ENCODE measurements around the gene EBLN1. TPM values are rescaled to one million over a fixed set of nuclear protein-coding genes. Genes with fewer than 3 reads are reported as not detected.
A peak's percentile ranks its signal among the peaks of the same experiment; 100 is the strongest.

EBLN1 gene
- total RNA-seq, 1 experiment from 2014 or later = not detected

DNA sequence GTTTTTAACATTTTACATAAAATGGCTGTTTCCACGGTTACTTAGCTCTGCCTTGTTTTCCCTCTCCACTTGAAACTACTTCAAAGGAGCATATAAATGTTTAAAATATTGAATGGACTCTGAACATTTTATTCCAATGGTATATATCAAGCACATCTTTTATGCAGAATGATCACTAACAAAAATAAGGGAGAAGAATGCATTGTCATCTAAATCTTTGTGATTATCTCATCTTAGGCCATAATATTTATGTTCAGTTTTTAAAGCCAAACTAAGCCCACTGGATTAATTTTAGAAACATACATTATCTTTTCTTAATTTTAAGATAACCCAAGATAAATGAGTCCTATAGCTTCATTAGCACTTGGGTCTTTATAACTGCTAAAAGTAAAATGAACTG lies 13.4 kb upstream of the EBLN1 start:
- H4K8ac ChIP-seq (replicated peaks; ENCODE audit: insufficient read length, low read depth, low read length) = no peak overlapping the region
- no peak overlapping the region for H4K91ac ChIP-seq (ENCODE audit: insufficient read length, low read depth, low read length)
- H3K18ac ChIP-seq (ENCODE audit: insufficient read length, low read depth, low read length) = no peak overlapping the region
- no CpG with 5 or more reads among the region's 1 CpG for WGBS (ENCODE audit: extremely low coverage, insufficient read length, low lambda C conversion rate)
- H3K4me1 ChIP-seq (ENCODE audit: insufficient read depth, low read length) = no peaks in the 10 kb centered on the region
- H4K20me1 ChIP-seq (ENCODE audit: control insufficient read depth, insufficient read depth, insufficient read length) = no peaks in the 10 kb centered on the region
- H2BK12ac ChIP-seq (ENCODE audit: insufficient read length, low read depth, low read length) = no peak overlapping the region
- no peak overlapping the region for H2BK120ac ChIP-seq (ENCODE audit: low read depth, low read length, poor library complexity, severe bottlenecking)
- no peak overlapping the region for H3K56ac ChIP-seq (ENCODE audit: insufficient read length, low read depth, low read length)
- H3K27ac ChIP-seq (ENCODE audit: insufficient read length, low read depth, low read length) = no peak overlapping the region
- Mint-ChIP-seq H3K27ac (no peak overlapping the region), H3K4me3 (peak overlapping the region in 1 of 2 experiments; percentile 91; a peak in 2 of 5 replicates), H3K27me3 (ENCODE audit: low read depth) (peaks cover 13% of the 10 kb centered on the region), H3K36me3 (ENCODE audit: insufficient read depth in 1 of 3, low read depth in 3 of 3) (peaks cover 0 to 3% (median 0%) of the 10 kb centered on the region in 3 experiments; a peak in 1 of 7 replicates), H3K4me1 (peaks cover 5 to 8% of the 10 kb centered on the region in 2 experiments; a peak in 2 of 4 replicates), H3K9me3 (peaks cover 0 to 4% of the 10 kb centered on the region in 2 experiments; a peak in 1 of 5 replicates)
- no peak overlapping the region for H3K23ac ChIP-seq (ENCODE audit: insufficient read length, low read depth, low read length)
- no peaks in the 10 kb centered on the region for H3K79me1 ChIP-seq (ENCODE audit: insufficient read depth, low read depth, low read length, poor library complexity, severe bottlenecking)
- H3T11ph ChIP-seq (ENCODE audit: low read length) = no peak overlapping the region
- no peak overlapping the region for H3K9ac ChIP-seq (ENCODE audit: extremely low read depth, insufficient read length, low read length)
- no peak overlapping the region for H2BK5ac ChIP-seq (ENCODE audit: insufficient read length, low read length)
- no peaks in the 10 kb centered on the region for H3K23me2 ChIP-seq (ENCODE audit: insufficient read length, low read depth, low read length, poor library complexity, severe bottlenecking)
- H3K14ac ChIP-seq (ENCODE audit: insufficient read depth, low read length) = no peak overlapping the region
- no peak for DNase-seq
- H4K5ac ChIP-seq (ENCODE audit: insufficient read length, low read depth, low read length) = no peak overlapping the region
- H2BK15ac ChIP-seq (ENCODE audit: low read depth, low read length) = no peak overlapping the region
- no peak for TF ChIP-seq CTCF (conservative IDR thresholded peaks at IDR 0.05)
- no peak overlapping the region for H3K4ac ChIP-seq (ENCODE audit: low read depth, low read length)
- no peaks in the 10 kb centered on the region for H3K9me3 ChIP-seq (ENCODE audit: control insufficient read depth, low read depth, low read length)
- no peaks in the 10 kb centered on the region for H3K27me3 ChIP-seq (ENCODE audit: insufficient read depth, low read length)
- H3K79me2 ChIP-seq (ENCODE audit: insufficient read depth, low read length) = no peaks in the 10 kb centered on the region
- no peak overlapping the region for H3K4me2 ChIP-seq (ENCODE audit: insufficient read depth, insufficient read length, low read length)
- H2BK20ac ChIP-seq (ENCODE audit: low read depth, low read length, poor library complexity, severe bottlenecking) = no peak overlapping the region
- H2AFZ ChIP-seq (ENCODE audit: low read length) = no peak overlapping the region
- H2AK5ac ChIP-seq (ENCODE audit: insufficient read length, low read length) = no peak overlapping the region

All from H9 (cell line).